ENCODE data around the gene HLF.

DNA sequence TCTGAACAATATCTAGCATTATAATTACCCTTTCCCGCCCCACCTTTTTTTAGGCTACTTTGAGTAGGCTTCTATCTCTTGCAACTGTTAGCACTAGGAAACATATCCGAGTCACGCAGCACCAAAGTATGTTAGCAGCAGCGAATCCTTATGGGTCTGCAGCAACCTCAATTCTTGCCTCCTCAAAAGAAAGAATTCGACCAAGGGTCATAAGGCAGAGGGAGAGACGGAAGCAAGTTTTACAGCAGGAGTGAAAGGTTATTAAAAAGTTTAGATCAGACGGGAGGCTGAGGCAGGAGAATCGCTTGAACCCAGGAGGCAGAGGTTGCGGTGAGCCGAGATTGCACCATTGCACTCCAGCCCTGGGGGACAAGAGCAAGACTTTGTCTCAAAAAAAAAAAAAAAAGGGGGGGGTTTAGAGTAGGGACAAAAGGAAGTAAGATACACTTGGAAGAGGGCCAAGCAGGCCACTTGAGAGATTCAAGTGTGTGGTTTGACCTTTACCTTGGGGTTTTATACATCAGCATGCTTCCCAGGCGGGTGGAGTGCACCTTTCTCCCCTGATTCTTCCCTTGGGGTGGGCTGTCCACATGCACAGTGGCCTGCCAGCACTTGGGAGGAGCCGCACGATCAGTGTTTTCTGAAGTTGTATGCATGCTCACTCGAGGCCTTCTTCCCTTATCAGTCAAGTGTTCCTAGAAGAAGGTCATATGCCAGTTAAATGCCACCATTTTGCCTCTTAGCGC, 67.7 kb downstream of the HLF start:
- TF ChIP-seq CTCF (IDR thresholded peaks at IDR 0.05): no peak
- TF ChIP-seq POLR2A (IDR thresholded peaks at IDR 0.05): no peak
- no peak for TF ChIP-seq POLR2AphosphoS5 (IDR thresholded peaks at IDR 0.05)

Measured in stomach (tissue), 4 donors.